NCI-H2227 (cell line): ENCODE results near the gene CDC42.
A peak's percentile ranks its signal among the peaks of the same experiment; 100 is the strongest.

ENCODE experiments used
- DNase-seq: peaks from one replicate; lab custom pipeline; 2025; ENCODE audit not compliant: unreplicated experiment; lab: John Stamatoyannopoulos, UW

CDC42 gene

GRCh38 chr1:22108339-22109105, 56.0 kb downstream of the CDC42 start:
- no peak for DNase-seq

- DNase-seq = no peak
Measured at GRCh38 chr1:22110016-22110415, 57.5 kb downstream of the CDC42 start.

GRCh38 chr1:22111115-22111514, 58.6 kb downstream of the CDC42 start:
- DNase-seq = no peak

GRCh38 chr1:22111620-22112019, 59.1 kb downstream of the CDC42 start:
- no peak for DNase-seq

- DNase-seq = peak; percentile 21
Measured at GRCh38 chr1:22112554-22112953, 60.0 kb downstream of the CDC42 start.

GRCh38 chr1:22114083-22115012, 61.8 kb downstream of the CDC42 start:
- peak; percentile 67 for DNase-seq

GRCh38 chr1:22115286-22115685, 62.8 kb downstream of the CDC42 start:
- DNase-seq = no peak

GRCh38 chr1:22117238-22117637, 64.7 kb downstream of the CDC42 start:
- DNase-seq = no peak

- DNase-seq = no peak
Measured at GRCh38 chr1:22117851-22118250, 65.3 kb downstream of the CDC42 start.

- DNase-seq = no peak
Measured at GRCh38 chr1:22118291-22118992, 65.9 kb downstream of the CDC42 start.

- no peak for DNase-seq
Measured at GRCh38 chr1:22119626-22120468, 67.3 kb downstream of the CDC42 start.

GRCh38 chr1:22120469-22120790, 67.9 kb downstream of the CDC42 start:
- no peak for DNase-seq

GRCh38 chr1:22121421-22121911, 69.0 kb downstream of the CDC42 start:
- DNase-seq = peak; percentile 63

- DNase-seq = no peak
Measured at GRCh38 chr1:22122273-22123070, 70.0 kb downstream of the CDC42 start.

- DNase-seq = no peak
Measured at GRCh38 chr1:22123071-22123390, 70.5 kb downstream of the CDC42 start.

- no peak for DNase-seq
Measured at GRCh38 chr1:22123901-22124404, 71.4 kb downstream of the CDC42 start.

- DNase-seq = no peak
Measured at GRCh38 chr1:22124592-22125229, 72.2 kb downstream of the CDC42 start.

GRCh38 chr1:22126531-22126930, 74.0 kb downstream of the CDC42 start:
- DNase-seq = no peak

- no peak for DNase-seq
Measured at GRCh38 chr1:22127248-22127647, 74.7 kb downstream of the CDC42 start.
